Skeletal muscle tissue (tissue), 4 donors: ENCODE results near the gene MCTP2. TPM values are rescaled to one million over a fixed set of nuclear protein-coding genes. Genes with fewer than 3 reads are reported as not detected.

ENCODE experiments used
- H3K27ac ChIP-seq: one replicate; pipeline ENCODE4 v1.7.0; 2013; ENCODE audit warnings: mild to moderate bottlenecking, low read depth, low read length, inconsistent platforms
- H3K27me3 ChIP-seq, 3 donors: one replicate each; pipeline ENCODE4 v1.7.0; 2013; ENCODE audit warnings: low read length in 3 of 3; ENCODE audit not compliant: control insufficient read depth in 3 of 3, insufficient read depth in 3 of 3
- H3K36me3 ChIP-seq, 3 donors: one replicate each; pipeline ENCODE4 v1.7.0; 2013; ENCODE audit warnings: low read length in 3 of 3; ENCODE audit not compliant: control insufficient read depth in 3 of 3, insufficient read depth in 3 of 3
- H3K4me1 ChIP-seq, 3 donors: one replicate each; pipeline ENCODE4 v1.7.0; 2013; ENCODE audit warnings: low read length in 3 of 3, mild to moderate bottlenecking in 3 of 3; ENCODE audit not compliant: control insufficient read depth in 3 of 3, insufficient read depth in 3 of 3
- H3K4me3 ChIP-seq, 3 donors: one replicate each; pipeline ENCODE4 v1.7.0; 2013; ENCODE audit warnings: low read length in 3 of 3
- H3K9ac ChIP-seq, 3 donors: one replicate each; pipeline ENCODE4 v1.7.0; 2013; ENCODE audit warnings: low read length in 3 of 3, mild to moderate bottlenecking in 3 of 3, moderate library complexity in 2 of 3, low read depth in 1 of 3
- H3K9me3 ChIP-seq, 3 donors: one replicate each; pipeline ENCODE4 v1.7.0; 2013; ENCODE audit warnings: low read length in 3 of 3; ENCODE audit not compliant: control insufficient read depth in 3 of 3
- total RNA-seq: library from RNA; depleted of rRNA; stranded (reverse); fragments of >200 nt; gene quantifications from one replicate; pipeline ENCODE4 v1.2.3, GENCODE V29; 2014
- donor health status: Osteomylitis.

MCTP2 gene
- total RNA-seq, 1 donor from 2014 or later: 2.1 TPM

DNA sequence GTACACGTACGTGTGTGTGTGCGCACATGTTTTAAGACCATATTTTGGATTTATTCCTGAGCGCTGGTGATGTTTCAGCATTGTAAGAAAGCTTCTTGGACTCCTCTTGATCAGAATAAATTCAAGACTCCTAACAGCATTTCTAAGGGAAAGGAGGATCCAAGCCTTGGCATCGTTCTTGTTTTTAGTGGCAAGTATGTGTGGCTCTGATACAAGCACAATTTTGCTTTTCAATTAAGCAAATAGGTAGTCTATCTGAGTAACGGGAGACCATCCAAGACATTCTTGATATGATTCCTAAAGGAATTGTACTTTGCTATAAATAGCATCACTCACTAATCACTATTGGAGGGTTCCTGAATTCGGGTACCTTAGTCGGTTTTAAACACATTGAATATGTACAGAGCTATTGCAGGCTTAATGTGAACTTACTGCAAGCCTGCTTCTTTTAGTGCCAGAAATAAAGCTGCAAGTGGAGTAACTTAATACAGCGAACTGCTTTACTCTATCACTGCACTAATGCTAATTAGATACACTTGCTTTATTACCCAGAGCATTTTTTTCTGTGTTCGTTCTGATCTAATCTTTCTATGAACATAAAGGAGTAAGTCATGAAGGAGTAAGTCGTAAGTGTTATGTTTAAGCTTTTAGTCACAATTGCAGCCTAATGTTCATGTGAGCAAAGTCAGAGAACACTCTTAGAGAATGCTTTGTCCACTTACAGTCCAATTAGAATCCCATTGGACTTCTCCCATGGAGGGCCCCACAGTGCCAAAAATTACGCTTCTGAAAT lies 186.3 kb downstream of the MCTP2 start:
- H3K27ac ChIP-seq: no peak overlapping the region
- H3K4me1 ChIP-seq: no peaks in the 10 kb centered on the region
- H3K9ac ChIP-seq: no peak overlapping the region
- H3K4me3 ChIP-seq: no peak overlapping the region
- peaks cover 0 to 4% (median 0%) of the 10 kb centered on the region in 3 donors for H3K27me3 ChIP-seq
- H3K9me3 ChIP-seq: no peaks in the 10 kb centered on the region
- no peaks in the 10 kb centered on the region for H3K36me3 ChIP-seq

- Histone ChIP-seq H3K27ac (no peak overlapping the region), H3K9me3 (no peaks in the 10 kb centered on the region), H3K36me3 (no peaks in the 10 kb centered on the region), H3K4me1 (no peaks in the 10 kb centered on the region), H3K4me3 (no peak overlapping the region), H3K9ac (no peak overlapping the region), H3K27me3 (peaks cover 0 to 6% (median 0%) of the 10 kb centered on the region in 3 donors)
Observed at GRCh38 chr15:94421706-94422105, 190.3 kb downstream of the MCTP2 start.

GRCh38 chr15:94432279-94432678 lies 200.9 kb downstream of the MCTP2 start:
- no peaks in the 10 kb centered on the region for H3K27me3 ChIP-seq
- H3K27ac ChIP-seq: no peak overlapping the region
- H3K9ac ChIP-seq: no peak overlapping the region
- H3K4me3 ChIP-seq: no peak overlapping the region
- H3K36me3 ChIP-seq: no peaks in the 10 kb centered on the region
- H3K9me3 ChIP-seq: no peaks in the 10 kb centered on the region
- no peaks in the 10 kb centered on the region for H3K4me1 ChIP-seq

- H3K27ac ChIP-seq: no peak overlapping the region
- H3K4me3 ChIP-seq: no peak overlapping the region
- no peaks in the 10 kb centered on the region for H3K27me3 ChIP-seq
- H3K9ac ChIP-seq: no peak overlapping the region
- H3K36me3 ChIP-seq: no peaks in the 10 kb centered on the region
- no peaks in the 10 kb centered on the region for H3K4me1 ChIP-seq
- H3K9me3 ChIP-seq: no peaks in the 10 kb centered on the region
Observed at GRCh38 chr15:94439158-94439557, 207.8 kb downstream of the MCTP2 start.

- H3K36me3 ChIP-seq: no peaks in the 10 kb centered on the region
- no peaks in the 10 kb centered on the region for H3K4me1 ChIP-seq
- no peak overlapping the region for H3K4me3 ChIP-seq
- H3K9ac ChIP-seq: no peak overlapping the region
- no peak overlapping the region for H3K27ac ChIP-seq
- H3K9me3 ChIP-seq: no peaks in the 10 kb centered on the region
- no peaks in the 10 kb centered on the region for H3K27me3 ChIP-seq
Observed at GRCh38 chr15:94441760-94442159, 210.4 kb downstream of the MCTP2 start.

- Histone ChIP-seq H3K36me3 (no peaks in the 10 kb centered on the region), H3K27me3 (no peaks in the 10 kb centered on the region), H3K9me3 (no peaks in the 10 kb centered on the region), H3K9ac (no peak overlapping the region), H3K27ac (no peak overlapping the region), H3K4me1 (no peaks in the 10 kb centered on the region), H3K4me3 (no peak overlapping the region)
Observed at GRCh38 chr15:94442480-94442879, 211.1 kb downstream of the MCTP2 start.

DNA sequence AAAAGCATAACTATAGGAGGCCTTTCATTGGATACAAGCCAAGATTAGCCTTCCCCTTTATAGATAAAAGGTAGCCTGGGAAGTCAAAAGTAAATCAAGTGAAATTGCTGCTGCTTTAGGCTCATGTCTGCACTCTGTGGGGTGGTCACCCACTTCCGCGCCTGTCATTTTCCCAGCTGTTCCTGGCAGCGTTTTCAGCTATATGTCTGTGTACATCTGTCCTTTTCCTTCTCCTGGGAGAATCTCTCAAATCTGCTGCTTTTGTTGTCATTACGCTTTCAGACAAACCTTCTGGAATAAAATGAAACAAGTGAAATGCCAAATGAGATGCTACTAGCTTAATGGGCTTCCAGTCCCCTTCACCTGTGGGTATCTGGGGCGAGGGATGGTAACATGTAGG lies 211.8 kb downstream of the MCTP2 start:
- Histone ChIP-seq H3K4me1 (no peaks in the 10 kb centered on the region), H3K9ac (no peak overlapping the region), H3K9me3 (no peaks in the 10 kb centered on the region), H3K27ac (no peak overlapping the region), H3K27me3 (no peaks in the 10 kb centered on the region), H3K4me3 (no peak overlapping the region), H3K36me3 (no peaks in the 10 kb centered on the region)

- H3K9me3 ChIP-seq: no peaks in the 10 kb centered on the region
- no peaks in the 10 kb centered on the region for H3K27me3 ChIP-seq
- no peak overlapping the region for H3K9ac ChIP-seq
- H3K4me1 ChIP-seq: no peaks in the 10 kb centered on the region
- H3K4me3 ChIP-seq: no peak overlapping the region
- H3K36me3 ChIP-seq: no peaks in the 10 kb centered on the region
- H3K27ac ChIP-seq: no peak overlapping the region
Observed at GRCh38 chr15:94445566-94446160, 214.3 kb downstream of the MCTP2 start.

DNA sequence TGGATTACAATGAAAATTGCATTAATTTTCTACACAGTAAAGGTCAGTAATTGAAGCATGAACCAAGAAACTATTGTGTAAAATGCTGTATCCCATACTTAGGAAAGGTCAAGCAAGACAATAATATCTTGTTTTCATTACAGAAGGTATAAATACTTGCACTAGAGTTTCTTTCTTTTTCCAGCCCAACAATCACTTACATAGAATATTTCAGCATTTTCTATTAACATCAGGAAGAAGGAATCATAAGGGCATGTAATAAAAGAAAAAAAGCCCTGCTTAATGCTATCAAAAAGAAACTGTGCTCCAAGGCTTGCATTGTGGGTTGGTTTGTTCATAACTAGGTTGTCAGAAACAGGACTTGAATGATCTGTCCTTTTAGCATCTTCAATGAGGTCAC lies 215.1 kb downstream of the MCTP2 start:
- Histone ChIP-seq H3K4me3 (no peak overlapping the region), H3K9me3 (no peaks in the 10 kb centered on the region), H3K4me1 (no peaks in the 10 kb centered on the region), H3K9ac (no peak overlapping the region), H3K27ac (no peak overlapping the region), H3K27me3 (no peaks in the 10 kb centered on the region), H3K36me3 (no peaks in the 10 kb centered on the region)

DNA sequence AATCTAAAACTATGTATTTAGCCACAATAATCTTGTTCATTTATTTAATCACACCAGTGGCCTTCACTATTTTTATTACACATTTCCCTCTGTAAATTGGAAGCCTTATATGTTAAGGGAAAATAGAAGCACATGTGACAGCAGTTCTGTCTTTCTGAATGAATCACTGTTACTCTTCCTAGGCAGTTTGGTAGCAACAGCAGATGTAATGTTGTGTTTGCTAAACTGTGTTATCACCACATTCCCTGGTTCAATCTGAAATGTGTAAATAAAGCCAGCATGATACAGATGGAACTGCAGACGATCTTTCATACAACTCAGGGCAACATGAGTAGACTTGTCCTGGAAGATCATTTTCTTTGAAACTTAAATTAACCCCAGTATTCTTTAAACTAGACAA lies 220.1 kb downstream of the MCTP2 start:
- Histone ChIP-seq H3K27ac (no peak overlapping the region), H3K9ac (no peak overlapping the region), H3K9me3 (no peaks in the 10 kb centered on the region), H3K36me3 (no peaks in the 10 kb centered on the region), H3K4me1 (no peaks in the 10 kb centered on the region), H3K27me3 (no peaks in the 10 kb centered on the region), H3K4me3 (no peak overlapping the region)
